D341Med (cell line): Measurements from ENCODE around the gene IGLL5.
A peak's percentile ranks its signal among the peaks of the same experiment; 100 is the strongest.

Source experiments
- DNase-seq: peaks from one replicate; pipeline ENCODE4 v3.0.0; 2012; ENCODE audit warnings: low spot score

The IGLL5 gene

GRCh38 chr22:22938672-22939587, 51.3 kb downstream of the IGLL5 start:
- DNase-seq, result no peak

- no peak for DNase-seq
Observed at GRCh38 chr22:22939588-22940368, 52.2 kb downstream of the IGLL5 start.

- DNase-seq, result no peak
Observed at GRCh38 chr22:22940961-22941605, 53.5 kb downstream of the IGLL5 start.

GRCh38 chr22:22941831-22942510, 54.4 kb downstream of the IGLL5 start:
- peak; percentile 11 for DNase-seq

GRCh38 chr22:22942511-22943329, 55.1 kb downstream of the IGLL5 start:
- DNase-seq, result peak; percentile 74

- DNase-seq, result no peak
Observed at GRCh38 chr22:22943521-22944267, 56.1 kb downstream of the IGLL5 start.

GRCh38 chr22:22944268-22944985, 56.8 kb downstream of the IGLL5 start:
- no peak for DNase-seq

GRCh38 chr22:22945195-22945594, 57.6 kb downstream of the IGLL5 start:
- DNase-seq, result no peak
